Astrocyte (in vitro differentiated cells and primary cell): ENCODE measurements around the gene KIRREL3. TPM values are rescaled to one million over a fixed set of nuclear protein-coding genes. Genes with fewer than 3 reads are reported as not detected.

ENCODE experiments used
- DNase-seq: peaks from one replicate; pipeline ENCODE4 v3.0.0-alpha.2; 2010; ENCODE audit warnings: low read depth
- FAIRE-seq: peaks from 2 replicates; lab custom pipeline; 2011; peaks lifted over from hg19 to GRCh38; lab: Jason Lieb, UNC
- H2AFZ ChIP-seq: 2 replicates; pipeline ENCODE4 v1.6.0; 2012; ENCODE audit warnings: low read depth, low read length, inconsistent platforms
- H3K27ac ChIP-seq: 2 replicates; pipeline ENCODE4 v1.5.1; 2011; ENCODE audit warnings: low read depth, low read length, inconsistent platforms
- H3K27me3 ChIP-seq: 2 replicates; pipeline ENCODE4 v1.6.0; 2011; ENCODE audit warnings: low read length, inconsistent platforms; ENCODE audit not compliant: insufficient read depth
- H3K36me3 ChIP-seq: 2 replicates; pipeline ENCODE4 v1.5.1; 2011; ENCODE audit warnings: low read length, inconsistent platforms; ENCODE audit not compliant: insufficient read depth
- H3K4me1 ChIP-seq: 2 replicates; pipeline ENCODE4 v1.5.1; 2011; ENCODE audit warnings: low read length, inconsistent platforms; ENCODE audit not compliant: insufficient read depth
- H3K4me2 ChIP-seq: 2 replicates; pipeline ENCODE4 v1.6.0; 2012; ENCODE audit warnings: low read length, inconsistent platforms
- H3K4me3 ChIP-seq: 2 replicates; pipeline ENCODE4 v1.5.1; 2011; ENCODE audit warnings: low read depth, mild to moderate bottlenecking, low read length, inconsistent platforms; ENCODE audit not compliant: insufficient read depth
- H3K79me2 ChIP-seq: 2 replicates; pipeline ENCODE4 v1.6.0; 2012; ENCODE audit warnings: mild to moderate bottlenecking, low read length, inconsistent platforms; ENCODE audit not compliant: insufficient read depth
- H3K9ac ChIP-seq: 2 replicates; pipeline ENCODE4 v1.6.0; 2012; ENCODE audit warnings: mild to moderate bottlenecking, low read length, inconsistent platforms
- H3K9me3 ChIP-seq: 2 replicates; pipeline ENCODE4 v1.5.1; 2012; ENCODE audit warnings: low read depth, mild to moderate bottlenecking, low read length, inconsistent platforms; ENCODE audit not compliant: insufficient read depth
- H4K20me1 ChIP-seq: 2 replicates; pipeline ENCODE4 v1.6.0; 2012; ENCODE audit warnings: low read length, inconsistent platforms; ENCODE audit not compliant: insufficient read depth
- H3K27ac Mint-ChIP-seq: one replicate; pipeline ENCODE4 v1.8.0; 2021; ENCODE audit warnings: mild to moderate bottlenecking, mixed read lengths; ENCODE audit not compliant: unreplicated experiment
- H3K27me3 Mint-ChIP-seq: one replicate; pipeline ENCODE4 v1.8.0; 2021; ENCODE audit warnings: low read depth, mixed read lengths; ENCODE audit not compliant: unreplicated experiment
- H3K36me3 Mint-ChIP-seq: one replicate; pipeline ENCODE4 v1.8.0; 2021; ENCODE audit warnings: low read depth, mixed read lengths; ENCODE audit not compliant: unreplicated experiment
- H3K4me1 Mint-ChIP-seq: one replicate; pipeline ENCODE4 v1.8.0; 2021; ENCODE audit warnings: low read depth, mixed read lengths; ENCODE audit not compliant: unreplicated experiment
- H3K4me3 Mint-ChIP-seq: one replicate; pipeline ENCODE4 v1.8.0; 2021; ENCODE audit warnings: mild to moderate bottlenecking, moderate library complexity, mixed read lengths; ENCODE audit not compliant: unreplicated experiment
- H3K9me3 Mint-ChIP-seq: one replicate; pipeline ENCODE4 v1.8.0; 2021; ENCODE audit warnings: mild to moderate bottlenecking, mixed read lengths; ENCODE audit not compliant: unreplicated experiment
- CTCF ChIP-seq: IDR thresholded peaks from 2 replicates; pipeline ENCODE4 v1.5.1; 2011; ENCODE audit warnings: low read depth, mild to moderate bottlenecking, inconsistent platforms, low read length, moderate library complexity; ENCODE audit not compliant: insufficient read depth
- EZH2 ChIP-seq: IDR thresholded peaks from 2 replicates; pipeline ENCODE4 v1.6.1; 2012; ENCODE audit warnings: mild to moderate bottlenecking, low read length, inconsistent platforms; ENCODE audit not compliant: insufficient read depth
- total RNA-seq: library from RNA; stranded (reverse); gene quantifications from 2 replicates; pipeline ENCODE4 v1.2.1, GENCODE V29; 2021

Gene KIRREL3
- total RNA-seq, 1 donor from 2014 or later: 0.91 TPM

- Mint-ChIP-seq H3K4me3 (peak overlapping the region; percentile 9), H3K4me1 (peaks cover 37% of the 10 kb centered on the region), H3K27ac (peak overlapping the region; percentile 87), H3K9me3 (no peaks in the 10 kb centered on the region), H3K27me3 (peaks cover 2% of the 10 kb centered on the region), H3K36me3 (no peaks in the 10 kb centered on the region)
- Histone ChIP-seq H3K4me1 (peaks cover 27% of the 10 kb centered on the region), H3K79me2 (no peaks in the 10 kb centered on the region), H4K20me1 (no peaks in the 10 kb centered on the region), H3K27ac (peak overlapping the region; percentile 83), H3K4me3 (no peak overlapping the region), H3K4me2 (peak overlapping the region; percentile 68), H3K9ac (peak overlapping the region; percentile 46), H3K27me3 (no peaks in the 10 kb centered on the region), H3K36me3 (no peaks in the 10 kb centered on the region), H3K9me3 (no peaks in the 10 kb centered on the region), H2AFZ (peak overlapping the region; percentile 19)
- FAIRE-seq: peak; percentile 43
- peak; percentile 86 for DNase-seq
- TF ChIP-seq CTCF: no peak
- TF ChIP-seq EZH2: no peak
Observed at GRCh38 chr11:126636911-126637794, 363.4 kb downstream of the KIRREL3 start.

- DNase-seq (no peak), FAIRE-seq (no peak)
- no peak overlapping the region for H3K27ac Mint-ChIP-seq
- H3K36me3 Mint-ChIP-seq: no peaks in the 10 kb centered on the region
- TF ChIP-seq CTCF (no peak), EZH2 (no peak)
- H3K9ac ChIP-seq: no peak overlapping the region
- no peaks in the 10 kb centered on the region for H3K36me3 ChIP-seq
- peaks cover 27% of the 10 kb centered on the region for H3K4me1 ChIP-seq
- H3K9me3 ChIP-seq: no peaks in the 10 kb centered on the region
- H3K9me3 Mint-ChIP-seq: no peaks in the 10 kb centered on the region
- H3K4me3 ChIP-seq: no peak overlapping the region
- H3K27me3 Mint-ChIP-seq: peaks cover 9% of the 10 kb centered on the region
- peaks cover 37% of the 10 kb centered on the region for H3K4me1 Mint-ChIP-seq
- no peaks in the 10 kb centered on the region for H3K27me3 ChIP-seq
- H3K4me3 Mint-ChIP-seq: no peak overlapping the region
- no peak overlapping the region for H3K4me2 ChIP-seq
- no peaks in the 10 kb centered on the region for H3K79me2 ChIP-seq
- H4K20me1 ChIP-seq: no peaks in the 10 kb centered on the region
- H3K27ac ChIP-seq: no peak overlapping the region
- no peak overlapping the region for H2AFZ ChIP-seq
Observed at GRCh38 chr11:126635511-126635910, 365.1 kb downstream of the KIRREL3 start.

- H3K36me3 ChIP-seq: no peaks in the 10 kb centered on the region
- H3K9ac ChIP-seq: no peak overlapping the region
- H3K79me2 ChIP-seq: no peaks in the 10 kb centered on the region
- Mint-ChIP-seq H3K36me3 (no peaks in the 10 kb centered on the region), H3K4me1 (peaks cover 37% of the 10 kb centered on the region), H3K27me3 (peaks cover 14% of the 10 kb centered on the region), H3K4me3 (no peak overlapping the region), H3K9me3 (no peaks in the 10 kb centered on the region), H3K27ac (no peak overlapping the region)
- no peaks in the 10 kb centered on the region for H3K9me3 ChIP-seq
- no peak overlapping the region for H3K4me3 ChIP-seq
- no peak overlapping the region for H2AFZ ChIP-seq
- no peaks in the 10 kb centered on the region for H4K20me1 ChIP-seq
- DNase-seq: no peak
- no peak overlapping the region for H3K27ac ChIP-seq
- H3K4me1 ChIP-seq: peaks cover 27% of the 10 kb centered on the region
- no peaks in the 10 kb centered on the region for H3K27me3 ChIP-seq
- H3K4me2 ChIP-seq: no peak overlapping the region
- TF ChIP-seq CTCF (no peak), EZH2 (no peak)
- FAIRE-seq: no peak
Observed at GRCh38 chr11:126634963-126635362, 365.6 kb downstream of the KIRREL3 start.
